Suppressor macrophage treated with lipopolysaccharide for 1 hour (primary cell): Measurements from ENCODE around the gene F7.
"Not testable (repeated sequence)": the region's sequence is repeated elsewhere in the genome, so short reads cannot be mapped to it uniquely, and the experiment has no call there.

Source experiments
- DNase-seq, 3 donors: peaks; one replicate each; pipeline ENCODE4 v3.0.0-alpha.2; 2020 to 2022

The F7 gene

DNA sequence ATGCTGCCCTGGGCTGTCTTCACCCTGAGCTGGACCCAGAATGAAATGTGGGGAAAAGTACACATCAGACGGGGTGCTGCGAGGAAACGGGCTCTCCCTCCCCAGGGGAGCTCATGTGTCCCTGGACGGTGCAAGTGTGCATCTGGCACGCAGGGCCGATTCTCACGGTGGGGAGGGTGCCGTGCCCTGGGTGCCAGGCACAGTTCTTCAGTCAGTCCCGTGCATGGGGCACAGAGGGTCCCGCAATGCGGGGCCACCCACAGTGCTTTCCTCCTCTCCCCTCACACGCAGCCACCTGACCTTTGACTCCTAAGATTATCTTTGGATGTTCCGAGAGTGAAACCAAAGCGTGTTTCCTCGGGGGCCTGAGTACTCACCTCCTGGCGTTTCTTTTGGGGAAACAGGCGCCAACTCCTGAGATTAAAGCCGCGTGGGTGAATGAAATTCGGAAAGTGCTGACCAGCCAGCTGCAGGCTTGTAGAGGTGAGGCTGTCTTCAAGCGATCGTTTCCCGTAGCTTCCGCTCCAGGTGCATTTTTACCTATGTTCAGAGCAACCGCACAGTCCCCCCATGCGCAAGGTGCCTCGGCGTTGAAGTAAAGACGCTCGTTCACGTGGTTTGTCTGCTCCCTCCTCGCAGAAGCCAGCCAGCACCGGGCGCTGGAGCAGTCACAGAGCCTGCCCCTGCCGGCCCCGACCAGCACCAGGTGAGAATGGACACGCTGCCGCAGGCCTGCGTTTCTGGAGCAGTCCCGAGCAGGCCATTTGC lies 17.5 kb upstream of the F7 start:
- no peak for DNase-seq

DNA sequence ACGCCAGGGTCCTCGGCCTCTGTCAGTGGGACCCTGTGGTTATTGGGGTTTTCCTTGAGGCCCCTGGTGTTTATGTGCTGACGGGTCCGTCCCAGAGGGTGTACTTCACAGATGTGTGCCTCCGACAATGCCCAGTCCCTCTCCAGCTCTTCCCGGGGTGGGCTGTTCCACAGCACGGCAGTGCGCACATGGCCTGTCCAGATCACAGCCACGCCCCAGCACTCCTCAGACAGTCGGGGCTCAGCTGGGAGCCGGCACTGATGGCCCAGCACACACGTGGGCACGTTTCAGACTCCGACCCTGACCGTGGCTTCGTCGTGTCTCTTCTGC lies 16.9 kb upstream of the F7 start:
- no peak for DNase-seq

DNA sequence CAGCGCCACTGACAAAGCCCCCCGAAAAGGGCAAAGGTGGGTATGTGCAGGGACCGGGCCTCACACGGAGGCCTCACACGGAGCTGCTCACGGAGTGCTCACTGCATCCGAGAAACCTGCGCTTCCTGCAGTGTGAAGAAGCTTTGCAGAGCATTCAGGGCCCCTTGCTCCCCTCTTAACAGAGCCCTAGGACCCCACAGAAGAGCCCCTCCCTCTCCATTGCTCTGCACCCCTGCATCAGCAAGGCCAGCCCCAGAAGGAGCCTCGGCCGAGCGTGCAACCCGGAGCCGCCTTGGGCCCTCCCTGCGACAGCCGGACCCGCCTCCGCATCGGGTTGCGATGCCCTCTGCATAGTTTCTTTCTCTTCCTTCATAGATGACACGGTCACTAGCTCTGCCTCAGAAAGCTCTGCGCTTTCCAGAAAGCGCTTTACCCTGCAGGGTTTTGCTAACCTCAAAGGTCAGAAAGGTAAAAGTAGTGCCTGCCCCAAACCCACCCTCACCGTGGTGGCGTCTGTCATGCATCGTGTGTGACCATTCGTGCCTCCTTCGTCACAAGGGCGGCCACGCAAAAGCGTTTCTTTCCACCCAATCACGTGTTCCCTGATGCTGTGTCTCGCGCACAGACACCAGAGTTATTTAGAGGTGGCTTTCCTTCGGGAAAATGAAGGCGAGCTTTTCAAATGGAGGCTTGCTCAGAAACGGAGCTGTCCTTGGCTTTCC lies 15.7 kb upstream of the F7 start:
- no peak for DNase-seq

DNA sequence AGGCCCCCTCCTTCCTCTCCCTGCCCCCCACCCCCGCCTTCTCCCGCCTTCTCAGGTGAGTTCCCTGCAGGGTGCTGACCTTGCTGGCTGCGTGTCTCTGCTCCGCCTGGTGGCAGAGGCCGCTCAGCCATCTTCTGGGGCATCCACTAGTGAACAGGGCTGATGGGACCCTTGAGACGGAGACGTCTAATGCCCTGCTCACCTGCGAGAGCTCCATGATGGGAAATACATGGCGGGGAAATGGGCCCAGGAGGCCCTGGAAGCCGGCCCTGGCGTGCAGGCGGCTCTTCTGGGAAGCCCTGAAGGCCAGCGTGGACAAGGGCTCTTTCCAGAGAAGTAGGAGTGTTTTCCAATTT lies 15.2 kb upstream of the F7 start:
- no peak for DNase-seq

DNA sequence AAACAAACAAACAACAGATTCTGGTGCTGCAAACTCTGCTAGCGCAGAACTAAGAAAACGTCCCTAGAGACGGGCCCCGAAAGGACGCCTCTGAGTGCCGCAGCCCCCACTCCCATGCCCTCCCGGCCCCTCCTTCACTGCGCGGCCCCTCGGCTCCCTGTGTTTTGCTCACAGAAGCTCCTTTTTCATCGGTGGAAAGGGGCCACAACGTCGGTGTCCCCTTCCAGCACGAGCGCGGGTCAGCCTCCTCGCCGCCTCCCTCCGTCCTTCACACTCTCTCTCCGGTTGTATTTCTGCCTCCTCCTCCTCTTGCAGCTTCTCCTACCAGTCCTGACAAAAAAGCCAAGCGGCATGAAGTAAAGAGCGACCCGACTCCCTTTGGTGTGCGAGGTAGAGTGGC lies 14.8 kb upstream of the F7 start:
- no peak for DNase-seq

- DNase-seq: no peak
Observed at GRCh38 chr13:113091211-113091771, 14.3 kb upstream of the F7 start.

GRCh38 chr13:113091891-113092775 lies 13.5 kb upstream of the F7 start:
- no peak for DNase-seq

DNA sequence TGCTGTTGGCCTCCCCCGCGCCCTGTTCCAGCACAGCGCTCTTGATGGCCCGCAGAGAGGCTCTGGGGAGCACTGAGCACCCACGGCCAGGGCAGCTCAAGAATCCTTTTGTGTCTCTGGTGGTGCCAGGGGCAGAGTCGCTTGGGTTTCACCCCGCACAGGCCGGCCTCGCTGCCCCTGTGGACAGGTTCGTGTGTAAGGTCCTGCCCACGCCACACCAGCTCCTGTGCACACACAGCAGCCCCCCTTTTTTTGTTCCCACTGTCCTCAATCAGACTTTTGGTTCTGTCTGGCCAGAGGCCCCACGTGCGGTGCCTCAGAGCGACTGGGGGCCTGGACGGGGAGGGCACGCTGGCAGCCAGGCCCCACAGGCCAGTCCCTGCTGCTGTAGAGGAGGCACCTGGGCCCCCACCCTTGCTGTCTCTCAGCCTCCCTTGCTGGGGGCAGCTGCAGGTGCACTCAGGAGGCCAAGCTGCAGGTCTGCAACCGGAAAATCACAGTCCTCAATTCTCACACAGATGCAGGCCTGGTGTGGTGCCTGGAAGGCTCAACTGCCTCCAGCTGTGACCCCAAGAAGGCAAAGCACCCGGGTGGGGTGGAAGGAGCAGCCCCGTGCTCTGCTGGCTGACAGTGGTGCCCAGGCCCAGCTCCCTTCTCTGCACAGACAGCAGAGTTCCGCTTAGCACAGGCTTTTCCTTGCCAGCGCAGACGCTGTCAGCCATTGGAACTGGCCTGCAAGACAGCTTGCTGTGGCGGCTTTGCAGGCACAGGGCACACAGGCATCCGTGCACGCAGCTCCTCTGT lies 12.6 kb upstream of the F7 start:
- DNase-seq: no peak

GRCh38 chr13:113093580-113094409 lies 11.8 kb upstream of the F7 start:
- no peak for DNase-seq

- DNase-seq: no peak
Observed at GRCh38 chr13:113094410-113094800, 11.2 kb upstream of the F7 start.

- no peak for DNase-seq
Observed at GRCh38 chr13:113095146-113096051, 10.2 kb upstream of the F7 start.

- no peak for DNase-seq
Observed at GRCh38 chr13:113096052-113096744, 9.4 kb upstream of the F7 start.

DNA sequence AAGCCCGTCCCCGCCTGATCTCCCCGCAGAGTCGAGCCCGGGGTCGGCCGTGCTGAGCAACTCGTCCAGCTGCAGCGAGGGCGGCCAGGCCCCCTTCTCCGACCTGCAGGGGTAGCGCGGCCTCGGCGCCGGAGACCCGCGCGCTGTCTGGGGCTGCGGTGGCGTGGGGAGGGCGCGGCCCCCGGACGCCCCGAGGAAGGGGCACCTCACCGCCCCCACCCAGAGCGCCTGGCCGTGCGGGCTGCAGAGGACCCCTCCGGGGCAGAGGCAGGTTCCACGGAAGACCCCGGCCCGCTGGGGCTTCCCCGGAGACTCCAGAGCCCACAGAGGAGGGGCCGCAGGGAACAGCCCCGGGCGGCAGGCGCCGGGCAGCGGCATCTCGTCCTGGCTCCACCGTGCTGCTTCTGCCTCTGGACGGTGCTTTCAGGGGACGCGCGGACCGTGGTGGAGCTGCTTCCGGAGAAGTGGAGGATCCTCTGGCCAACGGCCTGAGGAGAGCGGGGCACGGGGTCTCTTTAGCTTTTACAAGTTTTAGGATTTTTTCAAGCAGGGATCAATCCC lies 8.8 kb upstream of the F7 start:
- no peak for DNase-seq

GRCh38 chr13:113097651-113098050 lies 7.9 kb upstream of the F7 start:
- DNase-seq: no peak

GRCh38 chr13:113098162-113098732 lies 7.3 kb upstream of the F7 start:
- no peak for DNase-seq

- no peak for DNase-seq
Observed at GRCh38 chr13:113099142-113099541, 6.4 kb upstream of the F7 start.

DNA sequence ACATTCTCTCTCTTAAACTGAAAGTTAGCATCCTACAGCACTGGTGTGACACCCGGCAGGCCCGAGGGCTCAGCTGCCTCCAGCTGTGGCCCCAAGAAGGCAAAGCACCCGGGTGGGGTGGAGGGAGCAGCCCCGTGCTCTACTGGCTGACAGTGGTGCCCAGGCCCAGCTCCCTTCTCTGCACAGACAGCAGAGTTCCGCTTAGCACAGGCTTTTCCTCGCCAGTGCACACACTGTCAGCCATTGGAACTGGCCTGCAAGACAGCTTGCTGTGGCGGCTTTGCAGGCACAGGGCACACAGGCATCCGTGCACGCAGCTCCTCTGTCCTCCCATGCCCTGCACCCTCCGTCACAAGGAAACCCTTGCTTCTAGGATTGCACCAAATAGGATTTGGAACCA lies 3.3 kb upstream of the F7 start:
- DNase-seq: not testable (repeated sequence)

- no peak for DNase-seq
Observed at GRCh38 chr13:113102727-113103126, 2.9 kb upstream of the F7 start.

- no peak for DNase-seq
Observed at GRCh38 chr13:113103646-113104045, 1.9 kb upstream of the F7 start.
